ENCODE data around the gene PDCD2L. TPM values are rescaled to one million over a fixed set of nuclear protein-coding genes. Genes with fewer than 3 reads are reported as not detected.
A peak's percentile ranks its signal among the peaks of the same experiment; 100 is the strongest.

PDCD2L gene
- total RNA-seq, 5 donors from 2014 or later (not counting 1 experiment from before 2014, with no cell fraction given): 9.4 to 14.8 (median 14.2) TPM

GRCh38 chr19:34403784-34404108 is 453 bp upstream of the PDCD2L start:
- peak in 1 of 35 experiments; percentile 2 for DNase-seq
- ChIA-PET POLR2A (interaction anchor here in 1 of 2 donors (0.6 kb wide), 1 partner anchor 95 kb away, joined by 3 read pairs; no protein-coding TSS in a partner anchor), CTCF (no interaction called here)
- Histone ChIP-seq H3K27ac (ENCODE audit: low read length) (peak overlapping the region; percentile 61), H3K36me3 (ENCODE audit: control insufficient read depth in 2 of 2, extremely low read depth in 1 of 2, insufficient read depth in 1 of 2, low read length in 1 of 2) (peaks cover 0 to 22% of the 10 kb centered on the region in 2 donors), H3K9me3 (no peaks in the 10 kb centered on the region), H3K27me3 (replicated peaks in 1 of 2; ENCODE audit: control insufficient read depth in 2 of 2, extremely low read depth in 1 of 2, insufficient read depth in 2 of 2, low read length in 1 of 2) (no peaks in the 10 kb centered on the region), H3K4me3 (ENCODE audit: control insufficient read depth in 1 of 2, extremely low read depth in 1 of 2, low read length in 1 of 2) (peak overlapping the region; percentile 90 to 99), H3K4me1 (ENCODE audit: control insufficient read depth in 1 of 2, extremely low read depth in 1 of 2, insufficient read depth in 2 of 2, low read length in 2 of 2) (peaks cover 2 to 26% of the 10 kb centered on the region in 2 experiments)
- Mint-ChIP-seq H3K9me3 (no peaks in the 10 kb centered on the region), H3K4me1 (peaks cover 18 to 26% (median 22%) of the 10 kb centered on the region in 3 donors), H3K36me3 (peaks cover 16% of the 10 kb centered on the region), H3K27ac (peak overlapping the region; percentile 86), H3K4me3 (peak overlapping the region; percentile 90 to 93 (median 91)), H3K27me3 (no peaks in the 10 kb centered on the region)
- ATAC-seq (replicated peaks in 1 of 4): peak in 2 of 4 experiments; percentile 6 to 7
- no CpG with 5 or more reads among the region's 6 CpGs for WGBS (ENCODE audit: insufficient coverage)

DNA sequence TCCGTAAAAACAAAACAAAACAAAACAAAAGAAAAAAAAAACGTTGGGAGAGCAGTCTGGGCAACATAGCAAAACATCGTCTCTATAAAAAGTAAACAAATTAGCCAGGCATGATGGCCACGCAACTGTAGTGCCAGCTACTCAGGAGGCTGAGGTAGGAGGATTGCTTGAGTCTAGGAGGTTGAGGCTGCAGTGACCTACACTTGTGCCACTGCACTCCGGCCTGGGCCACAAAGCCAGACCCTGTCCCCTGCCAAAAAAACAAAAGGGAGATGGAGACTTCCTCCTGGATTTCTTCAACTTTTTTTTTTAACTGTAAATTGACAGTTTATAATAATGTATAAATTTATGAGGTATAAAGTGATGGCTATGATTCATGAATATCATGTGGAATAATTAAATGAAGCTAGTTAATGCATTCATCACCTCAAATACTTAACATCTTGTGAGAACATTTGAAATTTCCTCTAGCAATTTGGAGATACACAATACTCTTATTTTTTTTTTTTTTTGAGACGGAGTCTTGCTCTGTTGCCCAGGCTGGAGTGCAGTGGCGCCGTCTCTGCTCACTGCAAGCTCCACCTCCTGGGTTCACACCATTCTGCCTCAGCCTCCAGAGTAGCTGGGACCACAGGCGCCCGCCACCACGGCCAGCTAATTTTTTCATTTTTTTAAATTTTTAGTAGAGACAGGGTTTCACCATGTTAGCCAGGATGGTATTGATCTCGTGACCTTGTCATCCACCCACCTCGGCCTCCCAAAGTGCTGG is 1.9 kb downstream of the PDCD2L start:
- ATAC-seq (replicated peaks in 1 of 4): no peak
- Histone ChIP-seq H3K4me1 (ENCODE audit: control insufficient read depth in 1 of 2, extremely low read depth in 1 of 2, insufficient read depth in 2 of 2, low read length in 2 of 2) (peaks cover 2 to 26% of the 10 kb centered on the region in 2 experiments), H3K27me3 (replicated peaks in 1 of 2; ENCODE audit: control insufficient read depth in 2 of 2, extremely low read depth in 1 of 2, insufficient read depth in 2 of 2, low read length in 1 of 2) (no peaks in the 10 kb centered on the region), H3K36me3 (ENCODE audit: control insufficient read depth in 2 of 2, extremely low read depth in 1 of 2, insufficient read depth in 1 of 2, low read length in 1 of 2) (peaks cover 0 to 14% of the 10 kb centered on the region in 2 donors), H3K27ac (ENCODE audit: low read length) (no peak overlapping the region), H3K9me3 (no peaks in the 10 kb centered on the region), H3K4me3 (ENCODE audit: control insufficient read depth in 1 of 2, extremely low read depth in 1 of 2, low read length in 1 of 2) (no peak overlapping the region)
- ChIA-PET POLR2A (interaction anchor here in 1 of 2 donors (0.6 to 0.7 kb wide), 2 partner anchors 26 to 98 kb away, joined by 3 to 5 read pairs; no protein-coding TSS in a partner anchor), CTCF (no interaction called here)
- no peaks in the 10 kb centered on the region for H3K9me3 Mint-ChIP-seq
- H3K27me3 Mint-ChIP-seq: no peaks in the 10 kb centered on the region
- H3K36me3 Mint-ChIP-seq: peaks cover 13% of the 10 kb centered on the region
- H3K27ac Mint-ChIP-seq: no peak overlapping the region
- DNase-seq: no peak
- H3K4me3 Mint-ChIP-seq: peak overlapping the region in 2 of 3 donors; percentile 42 to 90
- peaks cover 24 to 33% (median 32%) of the 10 kb centered on the region in 3 donors for H3K4me1 Mint-ChIP-seq
- 100% methylated on average over 2 of the region's 13 CpGs for WGBS (ENCODE audit: insufficient coverage)

DNA sequence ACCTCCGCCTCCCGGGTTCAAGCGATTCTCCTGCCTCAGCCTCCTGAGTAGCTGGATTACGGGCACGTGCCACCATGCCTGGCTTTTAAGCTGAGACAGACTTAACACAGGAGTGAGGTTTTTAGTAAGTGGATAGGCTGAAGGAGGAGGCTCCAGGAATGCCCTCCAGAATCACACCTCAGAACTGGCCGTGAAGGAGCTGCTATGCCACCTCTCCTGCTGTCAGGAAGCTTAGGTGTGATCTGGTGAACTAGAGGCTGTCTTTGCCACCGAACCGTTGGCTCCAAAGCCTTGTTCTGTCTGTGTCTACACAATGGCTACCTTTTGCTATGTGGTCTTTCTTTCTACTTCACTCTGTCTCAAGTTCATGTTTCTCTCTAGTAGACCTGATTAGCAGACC is 4.2 kb downstream of the PDCD2L start:
- ChIA-PET POLR2A (no interaction called here), CTCF (interaction anchor here (0.7 to 1.0 kb wide), 2 partner anchors 81 to 311 kb away, joined by 3 read pairs; no protein-coding TSS in a partner anchor)
- Histone ChIP-seq H3K4me3 (ENCODE audit: control insufficient read depth in 1 of 2, extremely low read depth in 1 of 2, low read length in 1 of 2) (no peak overlapping the region), H3K27ac (ENCODE audit: low read length) (no peak overlapping the region), H3K9me3 (no peaks in the 10 kb centered on the region), H3K36me3 (ENCODE audit: control insufficient read depth in 2 of 2, extremely low read depth in 1 of 2, insufficient read depth in 1 of 2, low read length in 1 of 2) (peaks cover 0 to 25% of the 10 kb centered on the region in 2 donors), H3K4me1 (ENCODE audit: control insufficient read depth in 1 of 2, extremely low read depth in 1 of 2, insufficient read depth in 2 of 2, low read length in 2 of 2) (peaks cover 2 to 26% of the 10 kb centered on the region in 2 experiments), H3K27me3 (replicated peaks in 1 of 2; ENCODE audit: control insufficient read depth in 2 of 2, extremely low read depth in 1 of 2, insufficient read depth in 2 of 2, low read length in 1 of 2) (no peaks in the 10 kb centered on the region)
- no CpG with 5 or more reads among the region's 8 CpGs for WGBS (ENCODE audit: insufficient coverage)
- ATAC-seq (replicated peaks in 1 of 4) (no peak), DNase-seq (no peak)
- H3K4me3 Mint-ChIP-seq: no peak overlapping the region
- H3K27me3 Mint-ChIP-seq: no peaks in the 10 kb centered on the region
- H3K27ac Mint-ChIP-seq: no peak overlapping the region
- peaks cover 14% of the 10 kb centered on the region for H3K36me3 Mint-ChIP-seq
- H3K4me1 Mint-ChIP-seq: peaks cover 24 to 33% (median 30%) of the 10 kb centered on the region in 3 donors
- H3K9me3 Mint-ChIP-seq: no peaks in the 10 kb centered on the region

DNA sequence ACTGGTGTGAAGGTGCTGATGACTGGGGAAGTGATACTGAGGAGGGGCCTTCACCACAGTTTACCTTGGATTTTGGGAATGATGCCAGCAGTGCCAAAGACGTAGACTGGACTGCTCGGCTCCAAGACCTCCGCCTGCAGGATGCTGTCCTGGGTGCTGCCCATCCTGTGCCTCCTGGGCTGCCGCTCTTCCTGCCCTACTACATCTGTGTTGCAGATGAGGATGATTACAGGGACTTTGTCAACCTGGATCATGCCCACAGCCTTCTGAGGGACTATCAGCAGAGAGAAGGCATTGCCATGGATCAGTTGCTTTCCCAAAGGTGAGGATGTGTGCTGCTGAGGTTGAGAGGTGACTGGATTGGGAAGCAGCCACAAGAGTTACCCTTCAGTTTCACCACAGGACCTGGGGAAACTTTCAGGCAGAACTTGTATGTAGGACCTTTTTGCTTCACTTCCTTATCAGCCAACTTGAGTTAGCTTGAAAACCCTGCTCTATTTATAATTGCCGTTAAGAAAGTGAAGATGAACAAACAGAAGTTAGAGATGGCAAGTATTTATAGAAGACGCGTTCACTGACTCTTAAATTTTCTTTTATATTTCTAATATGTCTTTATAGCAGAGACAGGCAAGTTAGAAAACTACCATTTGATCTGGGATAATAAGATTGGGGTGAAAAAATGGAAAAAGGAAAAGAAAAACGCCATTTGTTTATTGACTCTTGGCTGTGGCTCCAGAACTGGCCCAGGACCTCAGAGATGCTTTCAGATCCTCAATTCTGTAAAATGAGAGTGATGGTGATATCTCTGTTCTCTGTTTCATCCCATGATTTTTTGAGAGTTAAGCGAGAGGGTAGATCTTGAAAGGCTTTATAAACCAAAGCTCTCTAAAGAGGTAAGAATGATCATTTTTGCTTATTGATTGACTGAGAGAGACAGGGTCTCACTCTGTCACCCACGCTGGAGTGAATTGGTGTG is 5.3 kb downstream of the PDCD2L start:
- Mint-ChIP-seq H3K36me3 (peaks cover 19% of the 10 kb centered on the region), H3K4me1 (peaks cover 19 to 25% (median 21%) of the 10 kb centered on the region in 3 donors), H3K27ac (no peak overlapping the region), H3K9me3 (no peaks in the 10 kb centered on the region), H3K4me3 (no peak overlapping the region), H3K27me3 (no peaks in the 10 kb centered on the region)
- Histone ChIP-seq H3K27me3 (replicated peaks in 1 of 2; ENCODE audit: control insufficient read depth in 2 of 2, extremely low read depth in 1 of 2, insufficient read depth in 2 of 2, low read length in 1 of 2) (no peaks in the 10 kb centered on the region), H3K27ac (ENCODE audit: low read length) (no peak overlapping the region), H3K4me3 (ENCODE audit: control insufficient read depth in 1 of 2, extremely low read depth in 1 of 2, low read length in 1 of 2) (no peak overlapping the region), H3K4me1 (ENCODE audit: control insufficient read depth in 1 of 2, extremely low read depth in 1 of 2, insufficient read depth in 2 of 2, low read length in 2 of 2) (peaks cover 2 to 17% of the 10 kb centered on the region in 2 experiments), H3K36me3 (ENCODE audit: control insufficient read depth in 2 of 2, extremely low read depth in 1 of 2, insufficient read depth in 1 of 2, low read length in 1 of 2) (peaks cover 0 to 33% of the 10 kb centered on the region in 2 donors), H3K9me3 (no peaks in the 10 kb centered on the region)
- CTCF ChIA-PET: interaction anchor here in 1 of 2 donors (1.0 kb wide), 1 partner anchor 313 kb away, joined by 3 read pairs; no protein-coding TSS in a partner anchor
- ATAC-seq (replicated peaks in 1 of 4): no peak
- DNase-seq: no peak
- 100% methylated on average over 4 of the region's 10 CpGs for WGBS (ENCODE audit: insufficient coverage)
- POLR2A ChIA-PET: no interaction called here

GRCh38 chr19:34411216-34411615 is 7.0 kb downstream of the PDCD2L start:
- Histone ChIP-seq H3K4me3 (ENCODE audit: control insufficient read depth in 1 of 2, extremely low read depth in 1 of 2, low read length in 1 of 2) (no peak overlapping the region), H3K4me1 (ENCODE audit: control insufficient read depth in 1 of 2, extremely low read depth in 1 of 2, insufficient read depth in 2 of 2, low read length in 2 of 2) (peaks cover 0 to 2% of the 10 kb centered on the region in 2 experiments), H3K36me3 (ENCODE audit: control insufficient read depth in 2 of 2, extremely low read depth in 1 of 2, insufficient read depth in 1 of 2, low read length in 1 of 2) (peaks cover 6 to 51% of the 10 kb centered on the region in 2 donors), H3K27me3 (replicated peaks in 1 of 2; ENCODE audit: control insufficient read depth in 2 of 2, extremely low read depth in 1 of 2, insufficient read depth in 2 of 2, low read length in 1 of 2) (no peaks in the 10 kb centered on the region), H3K9me3 (no peaks in the 10 kb centered on the region), H3K27ac (ENCODE audit: low read length) (no peak overlapping the region)
- over 99% methylated on average over 13 of the region's 13 CpGs for WGBS (ENCODE audit: insufficient coverage)
- no peak for DNase-seq
- H3K4me3 Mint-ChIP-seq: no peak overlapping the region
- POLR2A ChIA-PET: no interaction called here
- H3K27ac Mint-ChIP-seq: no peak overlapping the region
- no peaks in the 10 kb centered on the region for H3K9me3 Mint-ChIP-seq
- H3K4me1 Mint-ChIP-seq: peaks cover 14 to 25% (median 15%) of the 10 kb centered on the region in 3 donors
- H3K36me3 Mint-ChIP-seq: peaks cover 22% of the 10 kb centered on the region
- CTCF ChIA-PET: no interaction called here
- no peak for ATAC-seq (replicated peaks in 1 of 4)
- H3K27me3 Mint-ChIP-seq: no peaks in the 10 kb centered on the region

GRCh38 chr19:34416021-34416545 is 11.9 kb downstream of the PDCD2L start:
- no peaks in the 10 kb centered on the region for H3K27me3 ChIP-seq (replicated peaks in 1 of 2; ENCODE audit: control insufficient read depth in 2 of 2, extremely low read depth in 1 of 2, insufficient read depth in 2 of 2, low read length in 1 of 2)
- DNase-seq (no peak), ATAC-seq (replicated peaks in 1 of 4) (no peak)
- no peaks in the 10 kb centered on the region for H3K4me1 ChIP-seq (ENCODE audit: control insufficient read depth in 1 of 2, extremely low read depth in 1 of 2, insufficient read depth in 2 of 2, low read length in 2 of 2)
- Mint-ChIP-seq H3K36me3 (peaks cover 21% of the 10 kb centered on the region), H3K4me1 (peaks cover 0 to 3% (median 0%) of the 10 kb centered on the region in 3 donors), H3K27ac (no peak overlapping the region), H3K4me3 (no peak overlapping the region), H3K9me3 (no peaks in the 10 kb centered on the region), H3K27me3 (no peaks in the 10 kb centered on the region)
- no peak overlapping the region for H3K27ac ChIP-seq (ENCODE audit: low read length)
- peaks cover 6 to 50% of the 10 kb centered on the region in 2 donors for H3K36me3 ChIP-seq (ENCODE audit: control insufficient read depth in 2 of 2, extremely low read depth in 1 of 2, insufficient read depth in 1 of 2, low read length in 1 of 2)
- no peaks in the 10 kb centered on the region for H3K9me3 ChIP-seq
- POLR2A ChIA-PET: no interaction called here
- CTCF ChIA-PET: interaction anchor here in 1 of 2 donors (0.6 kb wide), 1 partner anchor 9 kb away, joined by 15 read pairs; no protein-coding TSS in a partner anchor
- WGBS (ENCODE audit: insufficient coverage): 83% methylated on average over 1 of the region's 7 CpGs
- H3K4me3 ChIP-seq (ENCODE audit: control insufficient read depth in 1 of 2, extremely low read depth in 1 of 2, low read length in 1 of 2): no peak overlapping the region

All from T-cell (primary cell).